IMR-90 (cell line): ENCODE measurements around the gene EIF2B5. TPM values are rescaled to one million over a fixed set of nuclear protein-coding genes. Genes with fewer than 3 reads are reported as not detected.

Experiments used
- ATAC-seq: fragments of 200-7000 bp; cut with Tn5 transposase; 2 replicates; pipeline ENCODE4 v1.9.1; 2020; ENCODE audit warnings: low read depth, mild to moderate bottlenecking, moderate library complexity
- BruUV-seq: library from RNA; stranded (reverse); fragments of 400-500 nt; replicated peaks from 2 replicates; lab custom pipeline; 2021; lab: Mats Ljungman, UMichigan
- CTCF ChIA-PET: fragments of 300-600 bp; formaldehyde crosslinking; extraction: SDS; loops from one replicate; lab custom pipeline; 2021; ENCODE audit warnings: antibody characterized with exemption; lab: Yijun Ruan, JAX
- POLR2A ChIA-PET: fragments of 300-600 bp; sonication (Branson Sonifier 250); formaldehyde crosslinking; loops from one replicate; lab custom pipeline; 2022; ENCODE audit warnings: antibody characterized with exemption; ENCODE audit not compliant: unreplicated experiment; lab: Charles Lee
- DNase-seq: peaks from one replicate; pipeline ENCODE4 v3.0.0; 2013
- H2AFZ ChIP-seq: replicated peaks from 2 replicates; pipeline ENCODE3; 2013; ENCODE audit warnings: low read length, mild to moderate bottlenecking; ENCODE audit not compliant: poor library complexity
- H2AK5ac ChIP-seq: 2 replicates; pipeline ENCODE4 v1.6.1; 2013; ENCODE audit warnings: low read depth, low read length, inconsistent platforms
- H2AK9ac ChIP-seq: replicated peaks from 2 replicates; pipeline ENCODE3; 2013; ENCODE audit warnings: mild to moderate bottlenecking, low read depth, low read length, moderate library complexity; ENCODE audit not compliant: poor library complexity
- H2BK120ac ChIP-seq: 2 replicates; pipeline ENCODE4 v1.6.1; 2013; ENCODE audit warnings: low read depth, low read length, inconsistent platforms
- H2BK15ac ChIP-seq: 3 replicates; pipeline ENCODE4 v1.6.1; 2013; ENCODE audit warnings: low read depth, low read length, inconsistent platforms
- H2BK20ac ChIP-seq: 2 replicates; pipeline ENCODE4 v1.6.1; 2013; ENCODE audit warnings: low read depth, mild to moderate bottlenecking, inconsistent platforms, low read length, moderate library complexity
- H2BK5ac ChIP-seq: 2 replicates; pipeline ENCODE4 v1.6.1; 2013; ENCODE audit warnings: mild to moderate bottlenecking, low read depth, low read length, inconsistent platforms; ENCODE audit not compliant: poor library complexity, severe bottlenecking
- H3K14ac ChIP-seq: replicated peaks from 2 replicates; pipeline ENCODE4 v1.6.1; 2013; ENCODE audit warnings: low read depth, low read length, inconsistent platforms
- H3K18ac ChIP-seq: 2 replicates; pipeline ENCODE4 v1.6.1; 2013; ENCODE audit warnings: low read depth, low read length, control low read depth
- H3K23ac ChIP-seq: 2 replicates; pipeline ENCODE4 v1.6.1; 2013; ENCODE audit warnings: low read depth, low read length, inconsistent platforms
- H3K27ac ChIP-seq: 2 replicates; pipeline ENCODE4 v1.5.1; 2013; ENCODE audit warnings: mild to moderate bottlenecking, control low read depth, low read length; ENCODE audit not compliant: insufficient read depth
- H3K27me3 ChIP-seq: 2 replicates; pipeline ENCODE4 v1.6.1; 2013; ENCODE audit warnings: low read length; ENCODE audit not compliant: control insufficient read depth, insufficient read depth
- H3K36me3 ChIP-seq: 2 replicates; pipeline ENCODE4 v1.6.1; 2013; ENCODE audit warnings: low read length, mixed read lengths; ENCODE audit not compliant: control insufficient read depth, insufficient read depth
- H3K4ac ChIP-seq: 2 replicates; pipeline ENCODE4 v1.6.1; 2013; ENCODE audit warnings: low read depth, low read length, inconsistent platforms
- H3K4me1 ChIP-seq: 2 replicates; pipeline ENCODE4 v1.6.1; 2013; ENCODE audit warnings: low read length, mixed read lengths; ENCODE audit not compliant: control insufficient read depth, insufficient read depth
- H3K4me2 ChIP-seq: 2 replicates; pipeline ENCODE4 v1.6.1; 2013; ENCODE audit warnings: low read depth, mild to moderate bottlenecking, control low read depth, low read length, moderate library complexity
- H3K4me3 ChIP-seq: 2 replicates; pipeline ENCODE4 v1.5.1; 2013; ENCODE audit warnings: low read depth, mild to moderate bottlenecking, control low read depth, low read length, moderate library complexity; ENCODE audit not compliant: insufficient read depth
- H3K56ac ChIP-seq: 2 replicates; pipeline ENCODE4 v1.6.1; 2013; ENCODE audit warnings: low read length, inconsistent platforms; ENCODE audit not compliant: insufficient read depth; ENCODE audit errors: extremely low read depth
- H3K79me1 ChIP-seq, 2 experiments: 2 replicates each; pipeline ENCODE4 v1.6.1; 2013; ENCODE audit warnings: low read length in 2 of 2, inconsistent platforms in 1 of 2, low read depth in 1 of 2
- H3K9ac ChIP-seq: 2 replicates; pipeline ENCODE4 v1.6.1; 2013; ENCODE audit warnings: low read depth, low read length, control low read depth
- H3K9me1 ChIP-seq: 2 replicates; pipeline ENCODE4 v1.6.1; 2013; ENCODE audit warnings: low read length, inconsistent platforms; ENCODE audit not compliant: insufficient read depth
- H3K9me3 ChIP-seq: 2 replicates; pipeline ENCODE4 v1.6.1; 2013; ENCODE audit warnings: low read length; ENCODE audit not compliant: control insufficient read depth, insufficient read depth
- H4K20me1 ChIP-seq: 2 replicates; pipeline ENCODE4 v1.6.1; 2013; ENCODE audit warnings: low read length, inconsistent platforms; ENCODE audit not compliant: insufficient read depth
- H4K5ac ChIP-seq: 2 replicates; pipeline ENCODE4 v1.6.1; 2013; ENCODE audit warnings: mild to moderate bottlenecking, low read depth, low read length, control low read depth
- H4K8ac ChIP-seq, 2 experiments: 2 replicates each; pipeline ENCODE4 v1.6.1; 2013; ENCODE audit warnings: low read depth in 2 of 2, low read length in 2 of 2, control low read depth in 1 of 2, inconsistent platforms in 1 of 2
- H4K91ac ChIP-seq: 2 replicates; pipeline ENCODE4 v1.6.1; 2013; ENCODE audit warnings: low read depth, low read length, inconsistent platforms; ENCODE audit not compliant: insufficient read depth
- CHD1 ChIP-seq: IDR thresholded peaks from 2 replicates; pipeline ENCODE4 v1.6.1; 2012; ENCODE audit warnings: low read depth, low read length, improper control_type of control experiment
- ELK1 ChIP-seq: fragments of 150-350 bp; IDR thresholded peaks from 2 replicates; pipeline ENCODE4 v1.6.1; 2016; ENCODE audit warnings: low read depth, mild to moderate bottlenecking, low read length, moderate library complexity, borderline replicate concordance
- FOS ChIP-seq: fragments of 150-350 bp; IDR thresholded peaks from 2 replicates; pipeline ENCODE4 v1.6.1; 2016; ENCODE audit warnings: low read depth, low read length
- MAFK ChIP-seq: IDR thresholded peaks from 2 replicates; pipeline ENCODE4 v1.6.1; 2012; ENCODE audit warnings: low read depth, low read length, improper control_type of control experiment
- MAZ ChIP-seq: IDR thresholded peaks from 2 replicates; pipeline ENCODE4 v1.6.1; 2012; ENCODE audit warnings: low read depth, mild to moderate bottlenecking, low read length, improper control_type of control experiment, moderate library complexity, borderline replicate concordance
- MXI1 ChIP-seq: IDR thresholded peaks from 2 replicates; pipeline ENCODE4 v1.6.1; 2012; ENCODE audit warnings: low read depth, mild to moderate bottlenecking, low read length, moderate library complexity, borderline replicate concordance
- NFE2L2 ChIP-seq: fragments of 150-350 bp; IDR thresholded peaks from 2 replicates; pipeline ENCODE4 v1.6.1; 2016; ENCODE audit warnings: low read depth, mild to moderate bottlenecking, low read length
- POLR2A ChIP-seq: IDR thresholded peaks from 2 replicates; pipeline ENCODE4 v1.6.1; 2012; ENCODE audit warnings: mild to moderate bottlenecking, low read depth, low read length
- RAD21 ChIP-seq: IDR thresholded peaks from 2 replicates; pipeline ENCODE4 v1.6.1; 2012; ENCODE audit warnings: low read length, improper control_type of control experiment
- RFX5 ChIP-seq: IDR thresholded peaks from 2 replicates; pipeline ENCODE4 v1.8.0; 2012; ENCODE audit warnings: low read depth, mild to moderate bottlenecking, low read length, moderate library complexity
- SMC3 ChIP-seq: fragments of 150-350 bp; IDR thresholded peaks from 2 replicates; pipeline ENCODE4 v1.6.1; 2016; ENCODE audit warnings: low read depth, mild to moderate bottlenecking, antibody characterized with exemption, low read length, moderate library complexity
- WGBS, 2 experiments: methylation state at CpG; one replicate each; pipeline versions ENCODE4 v1.1.5 to v1.1.7; 2013; ENCODE audit warnings: missing lambda C conversion rate in 2 of 2; ENCODE audit not compliant: insufficient read length in 1 of 2; ENCODE audit errors: extremely low coverage in 2 of 2; 5-methylcytosine and 5-hydroxymethylcytosine counted together
- dilution Hi-C: fragments of 300-500 bp; cut with HindIII; formaldehyde crosslinking; loops from one replicate; pipeline ENCODE4 v1.14.3; 2018; ENCODE audit warnings: low sequenced_read_pairs; ENCODE audit not compliant: unreplicated experiment
- in situ Hi-C: fragments of 300-500 bp; cut with MboI; formaldehyde crosslinking; loops from 3 replicates; pipeline ENCODE4 v1.14.3; 2019; ENCODE audit warnings: low sequenced_read_pairs, inconsistent platforms, mixed read lengths
- intact Hi-C: fragments of 100-400 bp; cut with micrococcal nuclease; formaldehyde crosslinking; loops from 2 replicates; pipeline ENCODE4 v1.10.0; 2022
- polyA plus RNA-seq, 3 experiments: library from polyadenylated mRNA; depleted of rRNA; stranded (reverse); fragments of >200 nt; gene quantifications; 2 replicates each; pipeline ENCODE4 v1.2.3, GENCODE V29; 2012; ENCODE audit warnings: low replicate concordance in 1 of 3
- total RNA-seq: library from RNA; depleted of rRNA; stranded (reverse); fragments of >200 nt; gene quantifications from 2 replicates; pipeline ENCODE4 v1.2.3, GENCODE V29; 2012

EIF2B5 gene
- total and polyA plus RNA-seq, 2 of the 4 experiments (the other 2 are of a cell fraction): 31.7 to 37.6 TPM

- TF ChIP-seq MXI1: no peak
- no peak for TF ChIP-seq CHD1
- TF ChIP-seq FOS: 0 out of 2 replicates have a peak, but pooled peaks have one; percentile 20
- TF ChIP-seq RFX5: no peak
Observed at GRCh38 chr3:184110316-184110725, 24.8 kb upstream of the EIF2B5 start (continued).

- Histone ChIP-seq H3K23ac (no peak overlapping the region), H2BK20ac (no peak overlapping the region), H3K9me1 (no peaks in the 10 kb centered on the region), H3K9ac (no peak overlapping the region), H3K4me2 (no peak overlapping the region), H4K8ac (no peak overlapping the region), H2BK120ac (no peak overlapping the region), H4K91ac (no peak overlapping the region), H4K20me1 (no peaks in the 10 kb centered on the region), H3K27ac (no peak overlapping the region), H2AK9ac (no peak overlapping the region), H3K56ac (no peak overlapping the region), H4K5ac (no peak overlapping the region), H3K9me3 (no peaks in the 10 kb centered on the region), H3K4me3 (no peak overlapping the region), H3K14ac (no peak overlapping the region), H2BK5ac (no peak overlapping the region), H3K36me3 (no peaks in the 10 kb centered on the region), H3K4ac (no peak overlapping the region), H2AFZ (no peak overlapping the region), H3K4me1 (no peaks in the 10 kb centered on the region), H2AK5ac (no peak overlapping the region), H3K79me1 (no peaks in the 10 kb centered on the region), H3K27me3 (peaks cover 11% of the 10 kb centered on the region), H3K18ac (no peak overlapping the region), H2BK15ac (no peak overlapping the region)
- POLR2A ChIA-PET: no interaction called here
- in situ Hi-C loops (no loop called here), intact Hi-C loops (no loop called here), dilution Hi-C loops (no loop called here)
- no peak for DNase-seq
- TF ChIP-seq RAD21 (no peak), ELK1 (no peak), MAFK (no peak), MAZ (no peak), NFE2L2 (no peak), RFX5 (no peak), POLR2A (no peak), SMC3 (no peak), FOS (no peak), CHD1 (no peak)
- ATAC-seq: no peak
- BruUV-seq: no TSS peak
- no CpG with 5 or more reads among the region's 4 CpGs for WGBS, 2 experiments
- CTCF ChIA-PET: no interaction called here
Observed at GRCh38 chr3:184116017-184116416, 19.1 kb upstream of the EIF2B5 start.
